ENCODE data around the gene PCDHB2.
"Not testable (repeated sequence)": the region's sequence is repeated elsewhere in the genome, so short reads cannot be mapped to it uniquely, and the experiment has no call there.

PCDHB2 gene

GRCh38 chr5:141095263-141095641 is 837 bp downstream of the PCDHB2 start:
- no peak for TF ChIP-seq CTCF (conservative IDR thresholded peaks at IDR 0.05; ENCODE audit: control insufficient read depth, insufficient read depth, low read depth, low read length)
- no peak for DNase-seq (ENCODE audit: low read depth)
- H3K4me3 ChIP-seq (ENCODE audit: control insufficient read depth, low read depth, low read length): no peak overlapping the region

- not testable (repeated sequence) for DNase-seq (ENCODE audit: low read depth); H3K4me3 ChIP-seq (ENCODE audit: control insufficient read depth, low read depth, low read length)
Observed at GRCh38 chr5:141096181-141096580, 1.8 kb downstream of the PCDHB2 start.

- not testable (repeated sequence) for H3K4me3 ChIP-seq (ENCODE audit: control insufficient read depth, low read depth, low read length); DNase-seq (ENCODE audit: low read depth)
Observed at GRCh38 chr5:141096586-141096985, 2.2 kb downstream of the PCDHB2 start.

- no peak within 1 kb of the TSS for H3K4me3 ChIP-seq (ENCODE audit: control insufficient read depth, low read depth, low read length)
- DNase-seq (ENCODE audit: low read depth): peak; percentile 60
- peak; percentile 37 for TF ChIP-seq CTCF (conservative IDR thresholded peaks at IDR 0.05; ENCODE audit: control insufficient read depth, insufficient read depth, low read depth, low read length)
Observed at GRCh38 chr5:141100243-141100805, 5.9 kb downstream of the PCDHB2 start, which contains the start of gene PCDHB3. TSS of gene PCDHB3 (plus strand) at chr5:141100473. CDS start at chr5:141100650, 177 bp downstream.

- H3K4me3 ChIP-seq (ENCODE audit: control insufficient read depth, low read depth, low read length): no peak overlapping the region
- no peak for TF ChIP-seq CTCF (conservative IDR thresholded peaks at IDR 0.05; ENCODE audit: control insufficient read depth, insufficient read depth, low read depth, low read length)
- no peak for DNase-seq (ENCODE audit: low read depth)
Observed at GRCh38 chr5:141101059-141101458, 6.6 kb downstream of the PCDHB2 start.

- not testable (repeated sequence) for DNase-seq (ENCODE audit: low read depth); H3K4me3 ChIP-seq (ENCODE audit: control insufficient read depth, low read depth, low read length)
Observed at GRCh38 chr5:141102070-141102469, 7.7 kb downstream of the PCDHB2 start.

- DNase-seq (ENCODE audit: low read depth); H3K4me3 ChIP-seq (ENCODE audit: control insufficient read depth, low read depth, low read length): not testable (repeated sequence)
Observed at GRCh38 chr5:141102471-141102870, 8.1 kb downstream of the PCDHB2 start.

GRCh38 chr5:141105350-141105749 is 10.9 kb downstream of the PCDHB2 start:
- H3K4me3 ChIP-seq (ENCODE audit: control insufficient read depth, low read depth, low read length): no peak overlapping the region
- TF ChIP-seq CTCF (conservative IDR thresholded peaks at IDR 0.05; ENCODE audit: control insufficient read depth, insufficient read depth, low read depth, low read length): no peak
- no peak for DNase-seq (ENCODE audit: low read depth)

GRCh38 chr5:141119250-141119649 is 24.8 kb downstream of the PCDHB2 start:
- DNase-seq (ENCODE audit: low read depth): no peak
- no peak overlapping the region for H3K4me3 ChIP-seq (ENCODE audit: control insufficient read depth, low read depth, low read length)
- no peak for TF ChIP-seq CTCF (conservative IDR thresholded peaks at IDR 0.05; ENCODE audit: control insufficient read depth, insufficient read depth, low read depth, low read length)

All from fibroblast of mammary gland (primary cell).